Measurements from ENCODE around the gene SCARB1.

SCARB1 gene

DNA sequence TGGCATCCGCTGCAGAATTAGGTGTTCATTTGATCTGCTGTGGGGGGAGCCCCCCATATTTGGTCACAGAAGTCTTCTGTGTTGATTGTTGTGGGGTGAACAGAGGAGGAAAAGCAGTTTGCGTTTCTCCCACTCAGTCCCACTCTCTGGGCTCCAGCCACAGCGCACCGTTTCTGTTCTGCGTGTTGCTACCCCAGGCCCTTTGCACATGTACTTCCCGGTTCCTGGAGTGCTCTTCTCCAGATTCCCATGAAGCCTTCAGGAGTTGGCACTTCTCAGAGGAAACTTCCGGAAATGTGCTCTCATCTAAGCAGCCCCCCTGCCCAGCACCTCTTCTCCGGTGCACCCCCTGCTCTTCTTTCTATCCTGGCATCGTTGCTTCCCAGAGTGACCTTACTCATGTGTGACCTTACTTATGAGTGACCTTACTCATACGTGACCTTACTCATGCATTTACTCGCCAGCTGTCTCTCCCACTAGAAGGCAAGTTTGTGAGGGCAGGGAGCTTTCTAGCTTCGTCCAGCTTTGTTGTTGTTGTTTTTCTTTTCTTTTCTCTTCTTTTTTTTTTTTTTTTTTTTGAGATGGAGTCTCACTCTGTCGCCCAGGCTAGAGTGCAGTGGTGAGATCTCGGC lies 93.7 kb downstream of the SCARB1 start:
- H3K4me3 Mint-ChIP-seq = no peak overlapping the region
- H3K9me3 Mint-ChIP-seq = peaks cover 6% of the 10 kb centered on the region
- H3K36me3 Mint-ChIP-seq (ENCODE audit: low read depth) = peaks cover 3% of the 10 kb centered on the region
- H3K27ac Mint-ChIP-seq = no peak overlapping the region
- H3K4me1 Mint-ChIP-seq (ENCODE audit: low read depth) = peaks cover 36% of the 10 kb centered on the region
- H3K27me3 Mint-ChIP-seq = peaks cover 30% of the 10 kb centered on the region
- no peak for DNase-seq

DNA sequence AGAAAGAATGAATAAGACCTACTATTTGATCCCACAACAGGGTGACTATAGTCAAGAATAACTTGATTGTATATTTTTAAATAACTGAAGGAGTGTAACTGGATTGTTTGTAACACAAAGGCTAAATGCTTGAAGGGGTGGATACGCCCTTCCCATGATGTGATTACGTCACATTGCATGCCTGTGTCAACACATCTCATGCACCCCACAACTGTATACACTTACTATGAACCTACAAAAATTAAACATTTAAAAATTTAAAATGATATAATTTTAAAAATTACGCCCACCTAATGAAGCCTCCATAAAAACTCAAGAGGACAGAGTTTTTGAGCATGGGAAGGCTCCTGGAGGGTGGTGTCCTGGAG lies 94.5 kb downstream of the SCARB1 start:
- H3K36me3 Mint-ChIP-seq (ENCODE audit: low read depth) = peaks cover 6% of the 10 kb centered on the region
- peaks cover 30% of the 10 kb centered on the region for H3K4me1 Mint-ChIP-seq (ENCODE audit: low read depth)
- H3K4me3 Mint-ChIP-seq = no peak overlapping the region
- peaks cover 29% of the 10 kb centered on the region for H3K27me3 Mint-ChIP-seq
- peaks cover 14% of the 10 kb centered on the region for H3K9me3 Mint-ChIP-seq
- H3K27ac Mint-ChIP-seq = no peak overlapping the region
- DNase-seq = no peak

DNA sequence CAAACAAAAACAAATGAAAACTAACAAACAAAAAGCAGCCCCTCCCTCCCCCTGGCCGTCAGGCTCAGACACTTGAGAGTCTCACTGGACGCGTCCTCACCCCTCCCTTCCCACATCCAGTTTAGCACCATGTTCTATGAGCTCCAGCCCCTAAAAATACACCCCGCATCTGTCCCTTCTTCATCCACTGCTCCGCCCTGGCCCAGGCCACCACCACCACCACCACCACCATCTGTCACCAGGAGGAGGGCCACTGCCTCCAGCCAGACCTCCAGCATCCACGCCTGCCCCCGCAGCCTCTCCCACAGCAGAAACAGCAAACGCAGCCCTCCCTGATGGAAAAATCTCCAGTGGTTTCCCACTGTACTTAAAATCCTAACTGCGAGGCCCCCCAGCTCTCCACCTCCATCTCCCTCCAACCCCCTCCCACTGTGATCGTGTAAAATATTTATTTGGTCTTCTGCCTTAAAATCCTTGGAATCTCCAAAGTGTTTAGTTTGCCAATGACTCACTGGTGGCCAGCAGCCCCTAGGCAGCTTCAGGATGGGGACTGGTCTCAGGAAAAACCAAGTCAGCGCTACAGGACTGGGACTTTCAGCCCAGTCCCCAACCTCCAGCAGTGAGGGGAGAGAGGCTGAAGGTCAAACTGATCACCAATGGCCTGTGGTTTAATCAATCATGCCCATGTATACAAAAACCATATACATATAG lies 95.1 kb downstream of the SCARB1 start:
- Mint-ChIP-seq H3K4me1 (ENCODE audit: low read depth) (peaks cover 26% of the 10 kb centered on the region), H3K27ac (no peak overlapping the region), H3K4me3 (no peak overlapping the region), H3K27me3 (peaks cover 26% of the 10 kb centered on the region), H3K9me3 (peaks cover 15% of the 10 kb centered on the region), H3K36me3 (ENCODE audit: low read depth) (peaks cover 6% of the 10 kb centered on the region)
- DNase-seq = no peak

GRCh38 chr12:124767066-124767821 lies 96.4 kb downstream of the SCARB1 start:
- peaks cover 6% of the 10 kb centered on the region for H3K36me3 Mint-ChIP-seq (ENCODE audit: low read depth)
- no peak overlapping the region for H3K27ac Mint-ChIP-seq
- H3K4me1 Mint-ChIP-seq (ENCODE audit: low read depth) = peaks cover 28% of the 10 kb centered on the region
- peak; percentile 92 for DNase-seq
- H3K27me3 Mint-ChIP-seq = peaks cover 20% of the 10 kb centered on the region
- peaks cover 22% of the 10 kb centered on the region for H3K9me3 Mint-ChIP-seq
- H3K4me3 Mint-ChIP-seq = no peak overlapping the region

DNA sequence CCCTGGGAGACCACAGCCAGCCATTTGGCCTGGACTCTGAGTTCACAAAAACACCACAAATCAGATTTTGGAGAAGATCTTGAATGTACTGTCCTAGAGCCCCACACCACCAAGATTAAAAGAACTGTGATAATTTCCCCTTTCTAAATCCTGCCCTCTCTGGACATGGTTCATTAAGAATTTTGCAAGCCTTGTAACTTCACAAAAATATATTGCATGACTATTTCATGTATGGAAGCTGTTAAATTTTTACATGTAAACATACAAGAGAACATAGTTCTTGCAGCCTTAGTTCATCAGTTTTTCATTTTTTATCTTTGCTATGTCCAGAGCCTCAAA lies 97.0 kb downstream of the SCARB1 start:
- H3K27me3 Mint-ChIP-seq = peaks cover 17% of the 10 kb centered on the region
- DNase-seq = no peak
- peaks cover 26% of the 10 kb centered on the region for H3K9me3 Mint-ChIP-seq
- peaks cover 30% of the 10 kb centered on the region for H3K4me1 Mint-ChIP-seq (ENCODE audit: low read depth)
- peaks cover 6% of the 10 kb centered on the region for H3K36me3 Mint-ChIP-seq (ENCODE audit: low read depth)
- H3K27ac Mint-ChIP-seq = no peak overlapping the region
- no peak overlapping the region for H3K4me3 Mint-ChIP-seq

- Mint-ChIP-seq H3K27me3 (peaks cover 10% of the 10 kb centered on the region), H3K4me3 (no peak overlapping the region), H3K36me3 (ENCODE audit: low read depth) (peaks cover 6% of the 10 kb centered on the region), H3K4me1 (ENCODE audit: low read depth) (peaks cover 38% of the 10 kb centered on the region), H3K9me3 (peaks cover 26% of the 10 kb centered on the region), H3K27ac (no peak overlapping the region)
- no peak for DNase-seq
These were observed 97.8 kb downstream of the SCARB1 start for GRCh38 chr12:124765581-124766489.

DNA sequence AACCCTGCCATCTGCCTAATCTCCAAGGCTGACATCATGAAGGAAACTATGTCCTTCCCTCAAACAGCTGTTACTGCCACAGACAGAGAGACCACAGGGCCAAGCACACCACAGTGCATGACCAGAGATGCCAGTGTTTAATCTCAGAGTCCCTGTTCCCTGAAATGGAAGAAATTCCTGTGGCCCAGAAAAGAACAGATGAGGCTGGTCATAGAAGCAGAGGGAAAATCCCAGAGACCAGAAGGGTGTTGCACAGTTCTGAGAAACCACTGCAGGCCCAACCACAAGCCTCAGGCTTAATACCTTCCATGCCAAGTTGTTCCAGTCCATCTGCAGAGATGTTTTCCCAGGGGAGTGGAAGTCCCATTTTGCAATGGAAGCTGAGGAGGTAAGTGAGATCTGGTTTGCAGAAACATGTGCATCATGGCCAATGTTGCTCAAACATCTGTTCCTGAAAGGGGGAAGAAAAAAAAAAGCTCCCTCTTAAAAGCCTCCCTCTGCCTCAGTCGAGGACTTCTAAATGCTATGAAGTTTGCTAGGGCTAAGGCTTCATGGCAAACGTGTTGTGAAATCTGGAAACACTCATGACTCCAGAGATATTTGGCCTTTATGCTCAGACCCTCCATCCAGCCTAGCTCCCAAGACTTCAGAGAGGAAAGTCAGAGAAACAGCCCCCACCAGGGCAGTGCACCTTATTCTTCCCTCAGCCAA lies 98.6 kb downstream of the SCARB1 start:
- peaks cover 10% of the 10 kb centered on the region for H3K27me3 Mint-ChIP-seq
- H3K9me3 Mint-ChIP-seq = peaks cover 26% of the 10 kb centered on the region
- H3K4me3 Mint-ChIP-seq = no peak overlapping the region
- H3K36me3 Mint-ChIP-seq (ENCODE audit: low read depth) = peaks cover 6% of the 10 kb centered on the region
- peaks cover 44% of the 10 kb centered on the region for H3K4me1 Mint-ChIP-seq (ENCODE audit: low read depth)
- no peak for DNase-seq
- no peak overlapping the region for H3K27ac Mint-ChIP-seq

GRCh38 chr12:124764451-124764850 lies 99.2 kb downstream of the SCARB1 start:
- H3K27ac Mint-ChIP-seq = no peak overlapping the region
- H3K9me3 Mint-ChIP-seq = peaks cover 26% of the 10 kb centered on the region
- peaks cover 47% of the 10 kb centered on the region for H3K4me1 Mint-ChIP-seq (ENCODE audit: low read depth)
- peak; percentile 60 for DNase-seq
- peaks cover 6% of the 10 kb centered on the region for H3K36me3 Mint-ChIP-seq (ENCODE audit: low read depth)
- no peak overlapping the region for H3K4me3 Mint-ChIP-seq
- peaks cover 10% of the 10 kb centered on the region for H3K27me3 Mint-ChIP-seq

- no peak for DNase-seq
- H3K9me3 Mint-ChIP-seq = peaks cover 26% of the 10 kb centered on the region
- peaks cover 6% of the 10 kb centered on the region for H3K36me3 Mint-ChIP-seq (ENCODE audit: low read depth)
- peaks cover 12% of the 10 kb centered on the region for H3K27me3 Mint-ChIP-seq
- H3K4me1 Mint-ChIP-seq (ENCODE audit: low read depth) = peaks cover 47% of the 10 kb centered on the region
- H3K27ac Mint-ChIP-seq = no peak overlapping the region
- H3K4me3 Mint-ChIP-seq = no peak overlapping the region
These were observed 100.1 kb downstream of the SCARB1 start for GRCh38 chr12:124763594-124763979.

DNA sequence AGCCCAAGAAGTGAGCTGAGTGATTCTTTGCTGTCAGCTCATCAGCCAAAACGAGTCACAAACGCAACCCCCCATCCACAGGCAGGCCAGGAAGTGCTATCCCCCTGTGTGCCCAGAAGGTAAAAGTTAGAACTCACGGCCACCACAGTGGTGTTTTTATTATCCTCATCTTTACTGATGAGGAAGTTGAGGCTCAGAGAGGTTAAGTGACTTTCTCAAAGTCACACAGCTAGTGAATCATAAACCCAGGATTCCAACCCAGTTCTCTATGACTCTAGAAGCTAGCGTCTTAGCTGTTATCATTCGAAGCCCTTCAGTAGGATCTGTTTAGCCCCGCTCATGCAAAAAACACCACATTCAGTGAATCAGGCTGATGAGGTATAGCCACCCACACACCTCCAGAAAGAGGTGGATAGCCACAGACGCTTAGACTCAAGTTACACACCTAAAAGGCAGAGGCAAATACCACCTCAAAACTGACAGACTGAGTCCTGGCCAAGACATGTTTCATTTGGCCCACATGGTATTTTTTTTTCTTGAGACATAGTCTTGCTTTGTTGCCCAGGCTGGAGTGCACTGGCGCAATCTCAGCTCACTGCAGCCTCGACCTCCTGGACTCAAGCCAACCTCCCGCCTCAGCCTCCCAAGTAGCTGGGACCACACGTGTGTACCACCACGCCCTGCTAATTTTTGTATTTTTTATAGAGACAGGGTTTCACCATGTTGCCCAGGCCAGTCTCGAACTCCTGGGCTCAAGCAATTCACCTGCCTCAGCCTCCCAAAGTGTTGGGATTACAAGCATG lies 100.7 kb downstream of the SCARB1 start:
- H3K27ac Mint-ChIP-seq = peak overlapping the region; percentile 86
- peaks cover 47% of the 10 kb centered on the region for H3K4me1 Mint-ChIP-seq (ENCODE audit: low read depth)
- H3K4me3 Mint-ChIP-seq = no peak overlapping the region
- H3K27me3 Mint-ChIP-seq = peaks cover 12% of the 10 kb centered on the region
- H3K36me3 Mint-ChIP-seq (ENCODE audit: low read depth) = peaks cover 6% of the 10 kb centered on the region
- H3K9me3 Mint-ChIP-seq = peaks cover 26% of the 10 kb centered on the region
- DNase-seq = no peak

GRCh38 chr12:124762384-124762783 lies 101.3 kb downstream of the SCARB1 start:
- DNase-seq = no peak
- peaks cover 47% of the 10 kb centered on the region for H3K4me1 Mint-ChIP-seq (ENCODE audit: low read depth)
- peaks cover 6% of the 10 kb centered on the region for H3K36me3 Mint-ChIP-seq (ENCODE audit: low read depth)
- peaks cover 12% of the 10 kb centered on the region for H3K27me3 Mint-ChIP-seq
- peaks cover 27% of the 10 kb centered on the region for H3K9me3 Mint-ChIP-seq
- peak overlapping the region; percentile 86 for H3K27ac Mint-ChIP-seq
- no peak overlapping the region for H3K4me3 Mint-ChIP-seq

DNA sequence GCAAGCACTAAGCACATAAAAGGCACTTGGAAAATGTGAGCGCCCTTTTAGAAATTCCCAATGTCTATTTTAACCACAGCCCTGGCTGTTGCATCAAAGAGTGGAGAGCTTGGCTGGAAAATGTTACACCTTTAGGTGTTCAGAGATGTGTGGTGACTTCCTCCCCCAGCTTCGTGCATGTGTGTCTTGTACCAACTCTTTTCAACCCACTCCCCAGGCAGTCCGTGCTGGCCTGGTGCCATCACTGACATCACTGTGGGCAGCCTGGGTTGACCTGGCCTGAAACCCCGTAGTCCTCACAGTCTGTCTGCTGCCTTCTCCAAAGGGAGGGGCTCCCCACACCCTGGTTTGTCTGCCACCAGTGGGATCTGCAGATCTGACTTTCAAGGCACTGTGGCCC lies 101.8 kb downstream of the SCARB1 start:
- Mint-ChIP-seq H3K27ac (peak overlapping the region; percentile 86), H3K36me3 (ENCODE audit: low read depth) (peaks cover 6% of the 10 kb centered on the region), H3K27me3 (peaks cover 12% of the 10 kb centered on the region), H3K4me1 (ENCODE audit: low read depth) (peaks cover 42% of the 10 kb centered on the region), H3K9me3 (peaks cover 30% of the 10 kb centered on the region), H3K4me3 (no peak overlapping the region)
- peak; percentile 66 for DNase-seq

GRCh38 chr12:124761056-124761455 lies 102.6 kb downstream of the SCARB1 start:
- Mint-ChIP-seq H3K4me3 (no peak overlapping the region), H3K9me3 (peaks cover 30% of the 10 kb centered on the region), H3K4me1 (ENCODE audit: low read depth) (peaks cover 41% of the 10 kb centered on the region), H3K27me3 (peaks cover 12% of the 10 kb centered on the region), H3K36me3 (ENCODE audit: low read depth) (peaks cover 6% of the 10 kb centered on the region), H3K27ac (peak overlapping the region; percentile 16)
- DNase-seq = no peak

Measured in activated T-cell treated with anti-CD3 and anti-CD28 coated beads, Interleukin-2, amount 50 U/mL, for 24 hours (primary cell).